Stimulated activated CD8-positive, alpha-beta memory T cell treated with anti-CD3 and anti-CD28 coated beads, Interleukin-15, amount 100 ng/mL, for 48 hours (primary cell): ENCODE results near the gene URB1.
"Not testable (repeated sequence)": the region's sequence is repeated elsewhere in the genome, so short reads cannot be mapped to it uniquely, and the experiment has no call there.

ENCODE experiments used
- DNase-seq, 2 donors: peaks; one replicate each; pipeline ENCODE4 v3.0.0-alpha.2; 2020; ENCODE audit warnings: low read depth in 2 of 2

The URB1 gene

GRCh38 chr21:32320059-32320458, 72.8 kb downstream of the URB1 start:
- no peak for DNase-seq

- DNase-seq, result no peak
Measured at GRCh38 chr21:32319012-32319411, 73.8 kb downstream of the URB1 start.

- no peak for DNase-seq
Measured at GRCh38 chr21:32317726-32318125, 75.1 kb downstream of the URB1 start.

GRCh38 chr21:32316361-32317215, 76.2 kb downstream of the URB1 start:
- DNase-seq, result no peak

- no peak for DNase-seq
Measured at GRCh38 chr21:32315511-32316281, 77.1 kb downstream of the URB1 start.

GRCh38 chr21:32314806-32315205, 78.0 kb downstream of the URB1 start:
- no peak for DNase-seq

GRCh38 chr21:32312976-32313375, 79.8 kb downstream of the URB1 start:
- no peak for DNase-seq

- no peak for DNase-seq
Measured at GRCh38 chr21:32312326-32312725, 80.5 kb downstream of the URB1 start.

GRCh38 chr21:32311621-32312020, 81.2 kb downstream of the URB1 start:
- no peak for DNase-seq

GRCh38 chr21:32310976-32311375, 81.8 kb downstream of the URB1 start:
- DNase-seq, result not testable (repeated sequence)

- no peak for DNase-seq
Measured at GRCh38 chr21:32309906-32310460, 82.8 kb downstream of the URB1 start.

- DNase-seq, result no peak
Measured at GRCh38 chr21:32308696-32309095, 84.1 kb downstream of the URB1 start.

- DNase-seq, result no peak
Measured at GRCh38 chr21:32307706-32308105, 85.1 kb downstream of the URB1 start.

- no peak for DNase-seq
Measured at GRCh38 chr21:32306021-32306780, 86.6 kb downstream of the URB1 start.

GRCh38 chr21:32304998-32305397, 87.8 kb downstream of the URB1 start:
- DNase-seq, result no peak

GRCh38 chr21:32303385-32303784, 89.4 kb downstream of the URB1 start:
- DNase-seq, result no peak

GRCh38 chr21:32302560-32302959, 90.3 kb downstream of the URB1 start:
- no peak for DNase-seq

GRCh38 chr21:32301596-32301995, 91.2 kb downstream of the URB1 start:
- no peak for DNase-seq

GRCh38 chr21:32300117-32300681, 92.6 kb downstream of the URB1 start:
- DNase-seq, result no peak

- DNase-seq, result no peak
Measured at GRCh38 chr21:32299695-32300094, 93.1 kb downstream of the URB1 start.

- no peak for DNase-seq
Measured at GRCh38 chr21:32298658-32299081, 94.1 kb downstream of the URB1 start, which contains the start of gene MRAP. Gene MRAP, plus strand, starts transcription at chr21:32298855. Its CDS starts 117 bp downstream, at chr21:32298972.
